CMK (cell line): ENCODE data around the gene NPIPB6.
A peak's percentile ranks its signal among the peaks of the same experiment; 100 is the strongest.
"Not testable (repeated sequence)": the region's sequence is repeated elsewhere in the genome, so short reads cannot be mapped to it uniquely, and the experiment has no call there.

Experiments
- DNase-seq: peaks from one replicate; pipeline ENCODE4 v3.0.0-alpha.2; 2010; ENCODE audit warnings: low read depth

The NPIPB6 gene

DNA sequence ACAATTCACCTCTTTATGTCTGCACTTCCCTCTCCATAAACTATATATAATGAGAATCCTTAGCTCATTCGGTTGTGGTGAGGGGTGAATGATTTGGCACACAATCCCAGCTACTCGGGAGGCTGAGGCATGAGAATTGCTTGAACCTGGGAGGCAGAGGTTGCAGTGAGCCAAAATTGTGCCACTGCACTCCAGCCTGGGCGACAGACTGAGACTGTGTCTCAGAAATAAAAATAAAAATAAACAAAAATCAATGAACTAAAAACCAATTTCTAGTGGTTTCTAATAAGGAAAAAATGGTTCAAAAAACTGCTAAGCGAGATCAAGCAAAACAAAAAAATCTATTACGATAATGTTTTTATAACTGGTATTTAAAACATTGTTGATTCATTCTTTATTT lies at the start of gene NPIPB6:
TSS of gene NPIPB6 (minus strand) at position 101 of the 400 bp plus-strand sequence. CDS start 686 bp downstream, outside the sequence.
- not testable (repeated sequence) for DNase-seq

DNA sequence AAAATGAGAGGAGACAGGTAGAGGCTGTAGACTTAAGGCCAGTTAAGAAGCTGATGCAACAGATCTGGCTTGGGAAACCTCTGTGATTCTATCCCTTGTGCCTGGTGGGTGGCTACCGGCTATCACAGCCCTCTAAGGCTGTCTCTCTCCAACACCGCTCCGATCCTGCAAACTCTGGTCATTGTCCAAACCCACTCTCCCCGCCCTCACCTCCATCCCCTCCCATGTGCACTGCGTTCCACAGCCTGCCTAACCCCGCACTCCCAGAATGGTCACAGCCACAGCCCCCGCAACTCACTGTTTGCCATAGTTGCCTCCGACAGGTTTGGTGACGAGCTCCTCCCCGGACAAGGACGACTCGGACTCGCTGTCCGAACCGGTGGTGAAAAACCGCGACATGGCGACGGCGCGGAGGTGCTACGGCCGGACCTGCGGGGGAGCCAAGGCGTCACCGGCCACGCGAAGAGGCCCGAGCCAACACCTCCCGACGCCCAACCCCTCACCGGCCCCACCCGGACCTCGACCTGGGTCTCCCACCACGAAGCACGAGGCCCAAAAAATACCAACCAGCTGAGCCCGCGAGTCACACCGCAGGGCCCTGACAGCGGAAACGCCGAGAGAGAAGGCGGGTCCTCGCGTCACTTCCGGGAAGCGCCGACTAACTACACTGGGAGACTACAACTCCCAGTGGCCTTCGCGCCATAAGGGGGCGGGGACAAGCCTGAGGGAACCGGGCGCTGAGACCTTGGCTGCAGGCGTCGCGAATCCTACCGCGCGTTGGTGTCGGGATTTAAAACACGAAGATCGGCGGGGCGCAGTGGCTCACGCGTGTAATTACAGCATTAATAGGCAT lies 40.1 kb upstream of the NPIPB6 start, which contains the start of gene EIF3CL:
TSS of gene EIF3CL (minus strand) at position 622 of the 853 bp plus-strand sequence. CDS start at position 399, 223 bp downstream.
- DNase-seq: not testable (repeated sequence)

- not testable (repeated sequence) for DNase-seq
Observed at GRCh38 chr16:28392054-28392453, 28.7 kb upstream of the NPIPB6 start.

DNA sequence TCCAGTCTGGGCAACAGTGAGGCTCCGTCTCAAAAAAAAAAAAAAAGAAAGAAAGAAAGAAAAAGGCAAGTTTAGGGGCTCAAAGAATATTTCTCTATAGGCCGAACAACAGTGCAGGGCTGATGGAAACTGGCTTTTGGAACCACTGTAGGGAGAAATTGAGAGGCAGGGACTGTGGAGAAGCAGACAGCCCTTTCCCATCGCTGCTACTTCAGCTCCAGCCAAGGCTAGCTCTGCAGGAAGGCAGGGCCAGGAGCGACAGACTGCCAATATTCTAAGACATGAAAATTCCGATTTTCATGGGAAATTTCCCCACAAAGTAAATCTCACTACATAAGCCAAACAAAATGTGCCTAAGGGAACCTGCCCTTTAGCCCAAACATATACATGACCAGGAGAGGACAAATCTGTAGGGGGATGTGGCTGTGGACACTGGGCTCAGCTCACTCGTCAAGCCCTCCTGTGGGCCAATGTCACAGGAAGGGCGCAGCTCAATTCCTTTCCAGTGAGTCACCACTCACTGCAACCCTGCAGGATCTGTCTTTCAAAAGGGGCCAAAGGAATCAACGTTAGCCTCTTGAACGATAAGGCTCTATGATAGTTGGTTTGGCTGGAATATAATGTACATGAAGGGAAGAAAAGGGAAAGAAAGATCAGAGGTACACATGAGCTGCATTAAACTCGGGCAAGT lies 19.0 kb upstream of the NPIPB6 start:
- DNase-seq: not testable (repeated sequence)

GRCh38 chr16:28377822-28378221 lies 14.5 kb upstream of the NPIPB6 start:
- DNase-seq: not testable (repeated sequence)

GRCh38 chr16:28377108-28377625 lies 13.9 kb upstream of the NPIPB6 start:
- not testable (repeated sequence) for DNase-seq

GRCh38 chr16:28375115-28375514 lies 11.8 kb upstream of the NPIPB6 start:
- DNase-seq: not testable (repeated sequence)

GRCh38 chr16:28374281-28374680 lies 11.0 kb upstream of the NPIPB6 start:
- not testable (repeated sequence) for DNase-seq

DNA sequence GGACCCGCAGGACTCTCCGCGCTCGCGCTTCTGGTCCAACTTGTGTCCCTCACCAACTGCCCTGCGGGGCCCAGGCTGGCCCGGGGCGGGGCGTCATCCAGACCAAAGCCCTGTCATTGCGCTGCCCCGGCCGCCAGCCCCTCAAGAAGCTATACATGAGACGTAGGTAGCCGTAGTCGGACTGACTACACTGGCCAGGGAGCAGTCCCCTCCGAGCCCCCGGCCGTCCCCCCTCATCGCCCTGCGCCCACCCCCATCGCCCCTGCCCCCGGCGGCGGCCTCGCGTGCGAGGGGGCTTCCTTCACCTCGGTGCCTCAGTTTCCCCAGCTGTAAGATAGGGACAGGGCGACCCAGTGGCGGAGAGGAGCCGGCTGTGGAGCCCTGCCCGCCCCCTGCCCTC lies 4.6 kb upstream of the NPIPB6 start:
- not testable (repeated sequence) for DNase-seq

DNA sequence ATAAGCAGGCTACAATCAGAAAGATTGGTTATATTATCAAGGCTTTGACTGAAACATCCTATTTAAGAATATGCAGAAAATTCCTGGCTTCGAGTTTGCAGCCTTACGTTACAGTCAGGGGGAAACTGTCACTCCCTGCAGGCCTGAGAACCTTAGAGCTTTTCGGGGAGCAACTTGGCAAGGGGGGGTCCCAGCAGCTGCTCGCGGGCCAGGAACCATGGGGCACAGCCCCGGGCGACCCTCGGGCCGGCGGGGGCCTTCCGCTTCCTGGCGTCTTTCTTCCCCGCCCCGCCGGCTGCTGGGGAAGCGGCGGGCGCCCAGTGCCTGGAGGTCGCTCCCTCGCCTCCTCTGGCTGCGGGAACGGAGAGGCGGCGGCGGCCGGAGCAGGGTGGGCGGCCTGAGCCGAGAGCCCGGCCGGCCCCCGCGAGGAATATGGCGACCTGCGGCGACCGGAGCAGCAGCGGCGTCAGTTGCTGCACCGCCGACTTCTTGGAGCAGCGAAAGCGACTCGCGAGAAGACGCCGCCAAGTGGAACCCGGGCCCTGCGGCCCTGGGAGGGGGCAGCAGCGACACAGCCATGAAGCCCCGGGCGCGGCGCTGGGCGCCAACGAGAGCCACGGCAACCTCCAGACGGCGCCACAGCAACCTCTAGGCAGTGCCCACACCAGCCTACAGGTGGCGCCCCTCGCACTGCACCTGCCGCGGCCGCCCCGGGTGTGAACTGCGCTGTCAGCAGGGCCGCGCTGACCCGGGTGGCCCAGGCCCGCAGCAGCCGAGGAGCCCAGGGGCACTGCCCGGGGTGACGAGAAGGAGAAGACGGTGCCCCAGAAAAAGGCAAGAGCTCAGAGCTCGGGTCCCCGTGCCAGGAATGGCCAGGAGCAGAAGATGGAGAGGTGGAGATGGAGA lies 1.2 kb upstream of the NPIPB6 start:
- not testable (repeated sequence) for DNase-seq

DNA sequence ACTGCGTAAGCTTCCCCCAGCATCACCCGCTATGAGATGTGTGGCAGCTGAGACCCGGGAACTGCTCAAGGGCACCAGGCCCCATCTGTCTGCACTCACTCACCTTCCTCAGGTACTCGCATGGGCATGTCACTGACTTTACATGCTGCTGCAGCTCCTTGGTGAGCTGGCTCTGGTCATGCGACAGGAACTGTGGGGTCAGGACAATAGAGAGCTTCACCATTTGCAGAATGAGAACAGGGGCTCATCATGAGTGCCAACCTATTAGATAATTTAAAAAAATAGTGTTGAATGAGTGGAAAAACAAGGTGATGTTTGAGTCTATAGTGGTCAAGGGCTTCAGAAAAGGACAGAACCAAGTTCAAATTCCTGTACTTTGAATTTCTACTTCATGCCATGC lies 708 bp downstream of the NPIPB6 start:
- not testable (repeated sequence) for DNase-seq

- DNase-seq: not testable (repeated sequence)
Observed at GRCh38 chr16:28338230-28338629, 25.1 kb downstream of the NPIPB6 start.

GRCh38 chr16:28336940-28337710 lies 26.2 kb downstream of the NPIPB6 start:
- DNase-seq: not testable (repeated sequence)

GRCh38 chr16:28335678-28336077 lies 27.6 kb downstream of the NPIPB6 start:
- not testable (repeated sequence) for DNase-seq

GRCh38 chr16:28332632-28333031 lies 30.7 kb downstream of the NPIPB6 start:
- DNase-seq: not testable (repeated sequence)

DNA sequence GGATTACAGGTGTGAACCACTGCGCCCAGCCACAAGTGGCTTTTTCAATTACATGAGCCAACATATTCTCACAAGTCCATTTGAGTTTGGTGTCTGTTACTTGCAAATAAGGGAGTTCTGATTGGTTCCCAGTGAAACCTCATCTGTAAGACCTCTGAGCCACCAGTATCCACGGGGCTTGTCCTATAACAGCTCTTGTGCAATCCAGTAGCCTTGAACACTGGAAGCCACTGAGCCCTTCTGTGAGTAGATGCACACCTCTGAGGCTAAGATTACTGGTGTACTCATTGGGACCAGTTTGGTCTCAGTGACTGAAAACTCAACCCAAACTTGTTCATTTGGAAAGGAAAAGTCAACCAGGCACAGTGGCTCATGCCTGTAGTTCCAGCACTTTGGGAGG lies 32.3 kb downstream of the NPIPB6 start:
- DNase-seq: not testable (repeated sequence)

- DNase-seq: peak; percentile 45
Observed at GRCh38 chr16:28330232-28330631, 33.1 kb downstream of the NPIPB6 start.

- DNase-seq: no peak
Observed at GRCh38 chr16:28326881-28327610, 36.3 kb downstream of the NPIPB6 start.

GRCh38 chr16:28324887-28325279 lies 38.4 kb downstream of the NPIPB6 start:
- DNase-seq: no peak
